Omental fat pad (tissue), 4 donors: Measurements from ENCODE around the gene ZDHHC3. TPM values are rescaled to one million over a fixed set of nuclear protein-coding genes. Genes with fewer than 3 reads are reported as not detected.

Experiments
- ATAC-seq: fragments of 150-250 bp; one replicate; pipeline ENCODE4 v1.9.1; 2016; ENCODE audit warnings: mild to moderate bottlenecking, moderate library complexity; ENCODE audit not compliant: low FRiP score
- DNase-seq: peaks from one replicate; pipeline ENCODE4 v3.0.0-alpha.2; 2019; ENCODE audit warnings: low spot score
- total RNA-seq, 4 donors: library from RNA; depleted of rRNA; stranded (reverse); fragments of >200 nt; gene quantifications; one replicate each; pipeline ENCODE4 v1.1.0, GENCODE V29; 2016
- TF ChIP-seq, protein P1 (sequence below), 3 donors: fragments of 450-650 bp; IDR thresholded peaks; one replicate each; pipeline ENCODE4 v1.5.1; 2016 to 2017; ENCODE audit warnings: antibody characterized with exemption in 3 of 3, mild to moderate bottlenecking in 3 of 3, moderate library complexity in 2 of 3

The ZDHHC3 gene
- total RNA-seq, 4 donors from 2014 or later = 72.0 to 99.8 (median 80.1) TPM

DNA sequence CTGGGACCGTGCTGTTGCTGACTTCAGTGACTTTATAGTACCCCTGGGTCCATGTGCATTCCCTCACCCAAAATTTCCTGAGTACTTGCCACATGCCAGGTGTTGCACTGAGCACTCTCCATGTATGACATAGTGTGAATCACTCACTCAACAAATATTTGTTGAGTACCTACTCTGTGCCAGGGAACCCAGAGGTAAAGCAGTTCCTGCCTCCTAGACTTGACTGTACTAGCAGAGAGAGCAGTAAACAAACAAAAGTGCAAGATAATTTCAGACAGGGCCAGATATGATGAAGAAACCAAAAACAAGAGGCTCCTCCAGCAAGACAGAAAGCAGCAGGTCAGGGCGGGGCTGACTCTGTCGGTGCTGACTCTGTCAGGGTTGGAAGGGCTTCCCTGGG lies 89.4 kb downstream of the ZDHHC3 start:
- ATAC-seq = no peak
- no peak for DNase-seq
- TF ChIP-seq, protein P1, sequence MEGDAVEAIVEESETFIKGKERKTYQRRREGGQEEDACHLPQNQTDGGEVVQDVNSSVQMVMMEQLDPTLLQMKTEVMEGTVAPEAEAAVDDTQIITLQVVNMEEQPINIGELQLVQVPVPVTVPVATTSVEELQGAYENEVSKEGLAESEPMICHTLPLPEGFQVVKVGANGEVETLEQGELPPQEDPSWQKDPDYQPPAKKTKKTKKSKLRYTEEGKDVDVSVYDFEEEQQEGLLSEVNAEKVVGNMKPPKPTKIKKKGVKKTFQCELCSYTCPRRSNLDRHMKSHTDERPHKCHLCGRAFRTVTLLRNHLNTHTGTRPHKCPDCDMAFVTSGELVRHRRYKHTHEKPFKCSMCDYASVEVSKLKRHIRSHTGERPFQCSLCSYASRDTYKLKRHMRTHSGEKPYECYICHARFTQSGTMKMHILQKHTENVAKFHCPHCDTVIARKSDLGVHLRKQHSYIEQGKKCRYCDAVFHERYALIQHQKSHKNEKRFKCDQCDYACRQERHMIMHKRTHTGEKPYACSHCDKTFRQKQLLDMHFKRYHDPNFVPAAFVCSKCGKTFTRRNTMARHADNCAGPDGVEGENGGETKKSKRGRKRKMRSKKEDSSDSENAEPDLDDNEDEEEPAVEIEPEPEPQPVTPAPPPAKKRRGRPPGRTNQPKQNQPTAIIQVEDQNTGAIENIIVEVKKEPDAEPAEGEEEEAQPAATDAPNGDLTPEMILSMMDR (IDR thresholded peaks at IDR 0.05) = no peak

DNA sequence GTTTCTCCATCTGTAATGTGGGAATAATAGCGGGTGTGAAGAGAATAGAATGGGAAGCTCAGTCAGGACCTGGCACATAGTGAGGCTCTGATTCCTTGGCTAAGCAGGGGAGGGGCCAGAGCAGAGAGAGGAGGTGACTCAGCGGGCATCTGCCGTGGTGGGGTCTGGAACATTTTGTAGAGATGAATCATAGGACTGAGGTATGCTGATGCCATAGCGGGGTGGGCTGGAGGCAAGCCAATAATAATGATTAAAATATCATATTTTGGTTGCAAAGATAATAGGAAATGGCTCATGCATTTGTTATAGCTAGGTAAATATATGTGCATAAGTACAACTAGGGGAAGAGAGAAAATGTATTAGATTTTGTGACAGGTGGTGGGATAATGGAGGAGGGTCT lies 90.4 kb downstream of the ZDHHC3 start:
- DNase-seq = no peak
- peak; percentile 90 for ATAC-seq
- TF ChIP-seq, protein P1 (IDR thresholded peaks at IDR 0.05) = no peak

- ATAC-seq (peak; percentile 56), DNase-seq (no peak)
- TF ChIP-seq, protein P1 (IDR thresholded peaks at IDR 0.05) = no peak
Observed at GRCh38 chr3:44883999-44884431, 92.0 kb downstream of the ZDHHC3 start.

DNA sequence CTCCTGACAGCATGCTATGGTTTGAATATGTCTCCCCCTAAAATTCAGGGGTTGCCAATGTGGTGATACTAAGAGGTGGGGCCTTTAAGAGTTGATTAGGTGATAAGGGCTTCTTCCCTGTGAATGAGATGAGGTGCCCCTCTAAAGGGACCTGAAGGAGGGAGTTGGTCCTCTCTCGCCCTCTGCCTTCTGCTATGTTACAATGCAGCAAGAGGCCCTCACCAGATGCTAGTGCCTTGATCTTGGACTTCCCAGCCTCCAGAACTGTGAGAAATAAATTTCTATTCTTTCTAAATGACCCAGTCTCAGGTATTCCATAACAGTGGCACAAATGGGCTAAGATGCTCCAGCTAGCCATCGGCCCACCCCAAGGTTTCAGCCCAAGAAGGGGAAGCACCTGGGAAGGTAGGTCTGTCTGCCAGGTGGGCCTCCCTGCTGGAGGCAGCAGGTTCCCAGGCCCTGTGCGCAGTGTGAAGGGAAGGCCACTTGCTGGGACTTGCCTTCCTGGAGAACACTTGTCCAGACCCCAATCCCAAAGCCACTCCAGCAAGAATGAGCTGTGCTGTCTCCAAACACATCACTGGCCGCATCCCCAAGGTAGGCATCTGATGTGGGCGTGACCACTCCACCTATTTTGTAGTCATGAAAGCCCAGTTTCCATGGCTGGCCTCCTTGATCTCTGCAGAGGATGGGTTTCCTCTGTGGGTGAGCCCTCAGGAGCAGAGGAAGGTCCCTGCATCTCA lies 92.6 kb downstream of the ZDHHC3 start:
- DNase-seq (no peak), ATAC-seq (no peak)
- TF ChIP-seq, protein P1 (IDR thresholded peaks at IDR 0.05) = no peak

GRCh38 chr3:44880284-44880683 lies 95.7 kb downstream of the ZDHHC3 start:
- DNase-seq = no peak
- ATAC-seq = no peak
- TF ChIP-seq, protein P1 (IDR thresholded peaks at IDR 0.05) = no peak

DNA sequence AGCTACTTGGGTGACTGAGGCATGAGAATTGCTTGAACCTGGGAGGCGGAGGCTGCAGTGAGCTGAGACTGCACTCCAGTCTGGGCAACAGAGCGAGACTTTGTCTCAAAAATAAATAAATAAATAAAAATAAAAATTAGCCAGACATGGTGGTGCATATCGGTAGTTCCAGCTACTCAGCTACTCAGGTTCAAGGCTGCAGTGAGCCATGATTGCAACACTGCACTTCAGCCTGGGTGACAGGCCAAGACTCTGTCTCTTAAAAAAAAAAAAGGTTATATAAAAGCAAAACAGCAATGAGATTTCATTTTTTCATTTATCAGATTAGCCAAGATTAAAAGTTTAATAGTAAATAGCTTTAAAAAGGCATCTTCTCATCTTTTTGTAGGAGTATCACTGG lies 98.6 kb downstream of the ZDHHC3 start:
- TF ChIP-seq, protein P1 (IDR thresholded peaks at IDR 0.05) = no peak
- no peak for DNase-seq
- ATAC-seq = no peak

DNA sequence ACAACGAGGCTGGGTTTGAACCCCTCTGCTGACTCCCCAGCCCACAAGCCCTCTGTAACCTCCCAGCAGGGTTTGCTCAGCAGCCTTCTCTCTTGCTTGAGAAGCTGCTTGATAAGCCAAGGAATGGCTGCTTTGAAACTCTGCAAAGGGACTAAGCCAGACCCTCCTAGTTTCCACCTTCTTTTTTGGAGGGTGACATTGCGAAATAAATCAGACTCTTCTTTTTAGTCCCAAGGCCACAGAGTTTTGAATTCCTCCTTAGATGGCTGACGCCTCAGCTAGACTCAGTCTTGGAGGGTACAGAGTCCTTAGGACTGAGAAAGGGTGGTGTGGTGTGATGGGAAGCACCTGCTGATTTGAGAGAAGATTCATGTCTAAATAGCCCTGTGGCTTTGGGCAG lies 100.4 kb downstream of the ZDHHC3 start:
- ATAC-seq (no peak), DNase-seq (no peak)
- TF ChIP-seq, protein P1 (IDR thresholded peaks at IDR 0.05) = no peak
